Stimulated activated CD8-positive, alpha-beta memory T cell treated with anti-CD3 and anti-CD28 coated beads, Interleukin-7, amount 100 ng/mL, for 24 hours (primary cell): Measurements from ENCODE around the gene BORCS5.

Source experiments
- DNase-seq: peaks from one replicate; pipeline ENCODE4 v3.0.0-alpha.2; 2020; ENCODE audit warnings: low read depth

The BORCS5 gene

DNA sequence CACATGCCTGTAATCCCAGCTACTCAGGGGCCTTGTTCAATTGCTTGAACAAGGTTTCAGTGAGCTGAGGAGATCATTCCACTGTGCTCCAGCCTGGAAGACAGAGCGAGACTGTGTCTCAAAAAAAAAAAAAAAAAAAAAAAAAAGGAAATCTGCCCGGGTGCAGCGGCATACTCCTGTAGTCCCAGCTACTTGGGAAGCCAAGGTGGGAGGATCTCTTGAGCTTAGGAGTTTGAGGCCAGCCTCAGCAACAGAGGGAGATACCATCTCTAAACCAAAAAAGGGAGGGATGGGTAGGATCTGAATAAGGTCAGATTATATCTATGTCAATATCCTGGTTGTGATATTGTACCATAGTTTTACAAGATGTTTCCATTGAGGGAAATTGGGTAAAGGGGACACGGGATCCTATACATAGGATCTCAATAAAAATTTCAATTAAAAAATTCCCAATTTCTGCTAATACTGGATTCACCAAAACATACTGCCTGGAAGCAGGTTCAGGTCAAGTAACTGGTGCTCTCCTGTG lies 76.4 kb downstream of the BORCS5 start:
- DNase-seq, result no peak

GRCh38 chr12:12436831-12437345 lies 80.0 kb downstream of the BORCS5 start:
- no peak for DNase-seq

DNA sequence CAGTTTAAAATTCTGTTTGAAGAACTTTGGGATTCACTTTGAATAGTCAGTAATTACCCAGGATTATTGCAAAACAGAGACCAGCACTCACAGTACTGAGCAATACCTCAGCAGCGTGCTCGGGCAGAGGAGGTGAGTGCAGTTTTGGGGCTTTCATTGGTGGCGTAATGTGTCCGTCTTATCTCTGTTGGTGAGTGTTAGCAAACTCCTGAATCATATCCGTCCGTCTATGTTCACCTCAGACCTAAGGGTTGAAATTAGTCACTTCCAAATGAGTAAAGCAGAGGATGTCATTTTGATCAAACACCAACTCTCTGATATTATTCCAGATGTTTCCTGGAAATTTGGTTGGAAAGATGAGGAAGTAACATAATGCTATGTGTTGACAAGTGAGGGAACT lies 82.8 kb downstream of the BORCS5 start:
- no peak for DNase-seq

DNA sequence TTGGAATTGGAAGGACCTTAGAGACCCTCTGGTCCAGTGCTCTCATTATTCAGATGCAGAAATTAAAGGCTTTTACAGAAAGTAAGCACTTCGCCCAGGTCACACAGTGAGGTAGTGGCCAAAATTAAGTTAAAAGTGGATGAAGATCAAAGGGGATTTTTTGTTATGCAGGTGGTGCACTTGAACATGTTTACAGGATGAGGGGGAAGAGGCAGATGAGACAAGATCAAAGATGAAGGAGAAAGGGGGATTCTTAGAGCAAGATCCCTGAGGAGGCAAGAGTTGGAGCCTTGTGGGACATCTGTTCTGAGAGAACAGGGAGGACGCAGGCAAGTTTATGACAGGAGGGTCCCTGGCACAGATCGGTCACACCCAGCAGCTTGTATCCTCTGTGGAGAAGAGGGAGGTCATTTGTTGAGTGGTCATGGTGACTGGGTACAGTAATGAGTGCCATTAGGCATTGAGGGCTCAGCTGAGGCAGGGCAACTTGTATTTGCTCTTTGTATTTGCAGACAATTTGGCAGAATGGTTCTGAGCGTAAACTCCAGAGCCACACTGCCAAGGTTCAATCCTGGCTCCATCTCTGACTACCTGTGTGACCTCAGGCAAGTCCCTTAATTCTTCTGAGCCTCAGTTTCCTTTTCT lies 84.0 kb downstream of the BORCS5 start:
- DNase-seq, result no peak

GRCh38 chr12:12441429-12441807 lies 84.5 kb downstream of the BORCS5 start:
- no peak for DNase-seq

DNA sequence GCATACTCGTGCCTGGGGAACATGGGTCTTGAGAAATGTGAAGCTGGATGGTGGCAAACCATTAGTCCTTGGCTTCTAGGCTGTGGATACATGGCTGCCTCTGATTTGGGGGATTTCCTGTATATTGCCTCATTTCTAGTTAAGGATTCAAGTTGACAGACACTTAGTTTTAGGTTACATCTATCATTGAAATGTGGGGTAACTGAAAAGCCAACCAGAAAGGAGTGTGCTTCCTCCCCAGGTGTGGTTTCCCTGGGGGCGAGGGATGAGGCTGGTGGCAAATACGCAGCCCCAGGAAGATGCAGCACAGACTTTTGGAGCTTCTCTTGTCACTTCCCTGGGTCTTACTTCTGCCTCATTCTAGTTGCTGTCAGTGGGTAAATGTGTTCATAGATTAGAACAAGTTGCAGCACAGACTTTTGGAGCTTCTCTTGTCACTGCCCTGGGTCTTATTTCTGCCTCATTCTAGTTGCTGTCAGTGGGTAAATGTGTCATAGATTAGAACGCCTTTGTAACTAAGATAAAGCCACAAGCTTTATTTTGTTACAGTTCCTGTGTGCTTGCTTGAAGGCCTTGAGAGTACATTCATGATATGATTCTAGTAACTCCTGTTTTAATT lies 85.1 kb downstream of the BORCS5 start:
- DNase-seq, result no peak

DNA sequence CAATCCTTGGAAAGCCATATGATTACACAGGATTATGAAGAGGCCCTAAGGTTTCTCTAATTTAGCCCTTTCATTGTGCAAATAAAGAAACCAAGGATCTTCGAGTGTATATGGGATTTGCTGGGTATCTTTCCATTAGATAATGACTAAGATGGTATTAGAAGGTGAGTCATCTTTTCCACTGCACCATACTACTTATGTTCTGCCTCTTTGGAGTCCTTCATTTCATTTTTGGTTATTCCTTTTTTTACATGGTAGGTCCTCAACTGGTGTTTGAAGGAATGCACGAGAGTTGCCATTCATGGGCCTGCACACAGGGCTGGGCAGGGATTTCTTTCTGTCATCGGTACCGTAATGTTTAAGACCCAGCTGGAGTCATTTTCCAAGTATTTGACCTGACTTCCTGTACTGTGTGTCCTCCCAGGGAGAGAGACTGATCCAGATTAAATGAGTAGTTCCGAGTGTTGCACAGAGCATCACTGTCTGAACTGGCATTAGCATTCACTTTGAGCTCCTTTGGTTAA lies 85.7 kb downstream of the BORCS5 start:
- no peak for DNase-seq

- no peak for DNase-seq
These were observed 86.6 kb downstream of the BORCS5 start for GRCh38 chr12:12443431-12443878.

DNA sequence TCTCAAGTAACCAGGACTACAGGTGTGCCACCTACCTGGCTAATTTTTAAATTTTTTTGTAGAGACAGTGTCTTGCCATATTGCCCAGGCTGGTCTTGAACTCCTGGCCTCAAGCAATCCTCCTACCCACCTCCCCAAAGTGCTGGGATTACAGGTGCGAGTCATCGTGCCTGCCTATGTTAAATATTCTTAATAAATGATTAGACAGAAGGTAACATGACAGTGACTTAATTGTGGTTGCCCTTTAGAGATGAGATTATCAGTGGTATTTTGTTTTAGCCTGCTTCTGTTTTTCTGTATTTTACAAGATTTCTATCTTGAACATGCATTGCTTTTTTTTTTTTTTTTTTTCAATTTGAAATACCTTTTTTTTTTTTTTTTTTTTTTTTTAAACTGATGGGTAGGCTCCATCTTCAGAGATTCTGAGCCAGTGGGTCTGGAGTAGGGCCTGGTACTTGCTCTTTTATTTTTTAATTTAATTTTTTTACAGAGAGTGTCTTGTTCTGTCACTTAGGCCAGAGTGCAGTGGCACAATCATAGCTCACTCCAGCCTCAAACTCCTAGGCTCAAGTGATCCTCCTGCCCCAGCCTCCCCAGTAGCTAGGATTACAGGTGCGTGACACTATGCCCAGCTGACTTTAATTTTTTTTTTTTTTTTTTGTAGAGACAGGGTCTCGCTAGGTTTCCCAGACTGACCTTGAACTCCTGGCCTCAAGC lies 88.4 kb downstream of the BORCS5 start:
- no peak for DNase-seq

- DNase-seq, result no peak
These were observed 89.0 kb downstream of the BORCS5 start for GRCh38 chr12:12445882-12446181.

DNA sequence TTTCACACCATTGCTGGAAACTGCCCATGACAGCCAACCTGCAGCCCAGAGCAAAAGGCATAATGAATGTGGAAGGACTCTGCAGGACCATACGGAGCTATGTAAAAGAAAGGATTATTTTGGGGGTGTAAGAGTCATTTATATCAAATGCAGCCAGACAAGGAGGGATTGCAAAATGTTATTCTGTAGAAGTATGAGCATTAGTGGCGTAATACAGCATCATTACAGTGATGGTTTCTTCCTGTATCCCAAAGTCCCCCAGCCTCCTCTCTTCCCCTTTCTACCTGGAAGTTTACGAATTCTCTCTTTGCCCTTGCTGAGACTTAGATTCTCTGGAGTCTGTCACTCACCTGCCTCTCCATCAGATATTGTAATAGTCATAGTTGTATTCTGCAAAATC lies 89.9 kb downstream of the BORCS5 start:
- DNase-seq, result no peak

DNA sequence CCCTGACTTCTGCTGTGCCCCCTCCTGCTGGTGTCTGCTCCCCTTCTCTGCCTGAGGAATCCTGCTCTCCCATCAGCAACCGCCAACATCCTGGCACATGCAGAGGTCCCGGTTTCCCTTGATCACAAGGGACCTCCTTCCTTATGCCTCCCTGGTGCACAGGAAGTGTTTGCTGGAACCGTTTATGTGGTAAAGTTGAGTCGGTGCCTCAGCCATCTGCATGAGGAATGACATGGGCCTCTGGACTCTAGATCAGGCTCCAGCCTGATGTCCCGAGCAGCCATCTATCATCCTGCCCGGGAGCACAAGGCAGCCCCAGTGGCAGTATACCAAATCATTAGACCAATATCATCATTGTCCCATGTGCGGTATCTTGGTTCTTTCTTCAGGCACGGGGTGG lies 90.4 kb downstream of the BORCS5 start:
- no peak for DNase-seq

- DNase-seq, result no peak
These were observed 91.0 kb downstream of the BORCS5 start for GRCh38 chr12:12447837-12448236.

GRCh38 chr12:12449533-12450025 lies 92.7 kb downstream of the BORCS5 start:
- no peak for DNase-seq

GRCh38 chr12:12450043-12450471 lies 93.2 kb downstream of the BORCS5 start:
- DNase-seq, result no peak

- no peak for DNase-seq
These were observed 94.2 kb downstream of the BORCS5 start for GRCh38 chr12:12451098-12451497.

- DNase-seq, result no peak
These were observed 95.5 kb downstream of the BORCS5 start for GRCh38 chr12:12452326-12452902.

DNA sequence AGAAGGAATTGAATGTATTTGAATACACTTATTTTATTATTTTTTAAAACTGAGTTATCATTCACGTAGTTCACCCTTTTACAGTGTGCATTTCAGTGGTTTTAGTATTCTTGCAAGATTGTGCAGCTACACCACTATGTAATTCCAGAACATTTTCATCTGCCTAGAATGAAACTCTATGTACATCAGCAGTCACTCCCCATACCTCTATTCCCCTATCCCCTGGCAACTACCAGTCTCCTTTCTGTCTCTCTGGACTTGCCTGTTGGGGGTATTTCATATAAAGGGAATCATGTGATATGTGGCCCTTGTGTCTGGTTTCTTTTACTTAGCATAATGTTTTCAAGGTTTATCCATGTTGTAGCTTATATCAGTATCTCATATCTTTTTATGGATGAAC lies 96.8 kb downstream of the BORCS5 start:
- no peak for DNase-seq

- DNase-seq, result no peak
These were observed 97.4 kb downstream of the BORCS5 start for GRCh38 chr12:12454315-12454714.

GRCh38 chr12:12456637-12457036 lies 99.8 kb downstream of the BORCS5 start:
- DNase-seq, result no peak

DNA sequence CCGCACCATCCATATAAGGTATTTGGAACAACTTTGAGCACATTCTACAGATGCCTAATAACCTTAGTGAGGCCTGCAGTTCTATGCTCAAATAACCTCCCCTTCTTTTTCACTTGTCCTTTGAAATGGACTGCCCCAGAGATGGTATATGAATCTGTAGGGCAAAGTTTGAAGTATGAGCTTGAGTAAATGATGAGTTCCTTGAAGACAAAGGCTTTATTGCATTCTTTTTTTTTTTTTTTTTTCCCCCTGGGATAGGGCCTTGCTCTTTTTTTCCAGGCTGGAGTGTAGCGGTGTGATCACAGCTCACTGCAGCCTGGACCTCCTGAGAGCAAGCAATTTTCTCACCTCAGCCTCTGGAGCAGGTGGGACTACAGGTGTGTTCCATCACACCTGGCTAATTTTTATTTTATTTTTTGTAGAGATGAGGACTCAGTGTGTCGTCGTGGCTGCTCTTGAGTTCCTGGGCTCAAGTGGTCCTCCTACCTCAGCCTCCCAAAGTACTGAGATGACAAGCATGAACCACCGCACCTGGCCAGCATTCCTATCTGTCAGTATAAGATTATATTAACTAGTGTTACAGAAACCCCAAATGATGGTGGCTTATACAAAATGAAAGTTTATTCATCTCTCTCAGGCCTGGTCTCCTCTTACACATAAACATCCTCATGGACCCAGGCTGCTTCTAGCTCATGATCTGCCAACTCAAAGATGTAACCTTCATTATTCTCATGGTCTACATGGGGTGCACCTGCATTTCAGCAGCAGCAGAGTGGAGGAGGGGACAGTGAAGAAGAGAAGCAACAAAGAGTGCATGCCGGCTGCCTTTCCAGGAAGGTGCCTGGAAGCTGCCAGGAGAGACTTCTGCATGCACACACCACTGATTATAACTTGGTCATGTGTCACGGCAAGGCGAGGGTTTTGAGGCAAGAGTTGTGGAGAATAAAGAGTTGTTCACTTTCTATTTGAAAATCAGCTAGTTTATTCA lies 104.4 kb downstream of the BORCS5 start:
- no peak for DNase-seq
